ENCODE measurements around the gene RWDD2A.

GRCh38 chr6:83247471-83247870 is 54.3 kb downstream of the RWDD2A start:
- no peak for TF ChIP-seq POLR2AphosphoS5 (IDR thresholded peaks at IDR 0.05; ENCODE audit: low read depth, low read length)
- TF ChIP-seq REST (IDR thresholded peaks at IDR 0.05; ENCODE audit: insufficient read depth in 1 of 2, low read depth in 2 of 2, low read length in 2 of 2) = no peak
- no peak for TF ChIP-seq TAF1 (IDR thresholded peaks at IDR 0.05; ENCODE audit: borderline replicate concordance, insufficient read depth, low read length)
- TF ChIP-seq SIN3A (IDR thresholded peaks at IDR 0.05; ENCODE audit: borderline replicate concordance, insufficient read depth, low read length) = no peak
